Neural cell (in vitro differentiated cells): ENCODE results near the gene TTC29. TPM values are rescaled to one million over a fixed set of nuclear protein-coding genes. Genes with fewer than 3 reads are reported as not detected.

Experiments
- H2AFZ ChIP-seq: fragments of 200-600, 300-800 bp; sonication (generic), shearing (Covaris generic); 2 replicates; pipeline ENCODE4 v1.6.0; 2014; ENCODE audit warnings: low read depth, mild to moderate bottlenecking, antibody characterized with exemption, low read length, moderate library complexity
- H3F3A ChIP-seq: fragments of 200-600 bp; shearing (Covaris generic); 2 replicates; pipeline ENCODE4 v1.6.1; 2016; ENCODE audit warnings: mild to moderate bottlenecking, moderate library complexity, mixed read lengths, antibody characterized with exemption, low read length; ENCODE audit not compliant: insufficient read depth, poor library complexity, severe bottlenecking
- H3K27ac ChIP-seq: fragments of 200-600, 300-800 bp; sonication (generic), shearing (Covaris generic); 2 replicates; pipeline ENCODE4 v1.5.1; 2014; ENCODE audit warnings: mild to moderate bottlenecking, low read length, moderate library complexity
- H3K27me3 ChIP-seq: fragments of 300-800, 200-600 bp; sonication (generic), shearing (Covaris generic); 2 replicates; pipeline ENCODE4 v1.6.0; 2014; ENCODE audit warnings: mild to moderate bottlenecking, low read depth, low read length, moderate library complexity; ENCODE audit not compliant: insufficient read depth
- H3K36me3 ChIP-seq: fragments of 300-800, 200-600 bp; sonication (generic), shearing (Covaris generic); 2 replicates; pipeline ENCODE4 v1.5.1; 2014; ENCODE audit warnings: mild to moderate bottlenecking, antibody characterized with exemption, low read length, moderate library complexity; ENCODE audit not compliant: insufficient read depth
- H3K4me2 ChIP-seq: fragments of 300-800, 200-600 bp; sonication (generic), shearing (Covaris generic); 2 replicates; pipeline ENCODE4 v1.6.0; 2014; ENCODE audit warnings: mild to moderate bottlenecking, low read length
- H3K4me3 ChIP-seq: fragments of 300-800, 200-600 bp; sonication (generic), shearing (Covaris generic); 2 replicates; pipeline ENCODE4 v1.5.1; 2014; ENCODE audit warnings: mild to moderate bottlenecking, low read length, moderate library complexity
- H3K79me2 ChIP-seq: fragments of 200-600 bp; shearing (Covaris generic); replicated peaks from 2 replicates; pipeline ENCODE4 v1.6.0; 2014; ENCODE audit warnings: mild to moderate bottlenecking, low read length, moderate library complexity; ENCODE audit not compliant: insufficient read depth
- H3K9ac ChIP-seq: fragments of 300-800, 200-600 bp; sonication (generic), shearing (Covaris generic); 2 replicates; pipeline ENCODE4 v1.6.1; 2016; ENCODE audit warnings: mild to moderate bottlenecking, low read length, mixed read lengths
- H3K9me2 ChIP-seq: fragments of 200-600 bp; shearing (Covaris generic); 2 replicates; pipeline ENCODE4 v1.6.1; 2016; ENCODE audit warnings: mild to moderate bottlenecking, low read length, mixed read lengths; ENCODE audit not compliant: insufficient read depth
- H3K9me3 ChIP-seq: fragments of 200-600, 300-800 bp; sonication (generic), shearing (Covaris generic); 2 replicates; pipeline ENCODE4 v1.6.1; 2016; ENCODE audit warnings: mild to moderate bottlenecking, mixed run types, low read length, moderate library complexity, mixed read lengths
- H4K20me1 ChIP-seq: fragments of 200-600 bp; shearing (Covaris generic); 2 replicates; pipeline ENCODE4 v1.6.1; 2016; ENCODE audit warnings: mild to moderate bottlenecking, mixed run types; ENCODE audit not compliant: insufficient read depth
- EZH2 ChIP-seq: fragments of 200-600, 300-800 bp; shearing (Covaris generic), sonication (generic); IDR thresholded peaks from 2 replicates; pipeline ENCODE4 v1.6.1; 2014; ENCODE audit warnings: antibody characterized with exemption, low read length, borderline replicate concordance, mild to moderate bottlenecking; ENCODE audit not compliant: insufficient read depth, poor library complexity, severe bottlenecking
- MXI1 ChIP-seq: fragments of 450-650 bp; conservative IDR thresholded peaks from 2 replicates; pipeline ENCODE4 v1.6.1; 2014; ENCODE audit warnings: antibody characterized with exemption, mild to moderate bottlenecking; ENCODE audit not compliant: poor library complexity, severe bottlenecking
- POLR2AphosphoS5 ChIP-seq: IDR thresholded peaks from 2 replicates; pipeline ENCODE4 v1.6.1; 2012
- RAD21 ChIP-seq: fragments of 450-650 bp; conservative IDR thresholded peaks from 2 replicates; pipeline ENCODE4 v1.6.1; 2014; ENCODE audit warnings: antibody characterized with exemption, mild to moderate bottlenecking, moderate library complexity
- REST ChIP-seq: IDR thresholded peaks from 2 replicates; pipeline ENCODE4 v1.6.1; 2012; ENCODE audit warnings: borderline replicate concordance
- SMC3 ChIP-seq: fragments of 450-650 bp; conservative IDR thresholded peaks from 2 replicates; pipeline ENCODE4 v1.6.1; 2014; ENCODE audit warnings: antibody characterized with exemption, mild to moderate bottlenecking, moderate library complexity; ENCODE audit not compliant: poor library complexity
- TAF1 ChIP-seq: IDR thresholded peaks from 2 replicates; pipeline ENCODE4 v1.6.1; 2012; ENCODE audit warnings: low read depth
- polyA plus RNA-seq: library from polyadenylated mRNA; depleted of rRNA; stranded (reverse); fragments of >200 nt; gene quantifications from 2 replicates; pipeline ENCODE4 v1.2.3, GENCODE V29; 2014
- TF ChIP-seq, protein P1 (sequence below): fragments of 450-650 bp; IDR thresholded peaks from 2 replicates; pipeline ENCODE4 v1.5.1; 2014; ENCODE audit warnings: antibody characterized with exemption, mild to moderate bottlenecking, moderate library complexity; ENCODE audit not compliant: poor library complexity, severe bottlenecking

TTC29 gene
- polyA plus RNA-seq, 1 donor from 2014 or later, result not detected

GRCh38 chr4:146842876-146843275 is 102.8 kb downstream of the TTC29 start:
- Histone ChIP-seq H3K4me3 (no peak overlapping the region), H3K27me3 (no peaks in the 10 kb centered on the region), H3K9me3 (no peaks in the 10 kb centered on the region), H2AFZ (no peak overlapping the region), H3K9me2 (no peaks in the 10 kb centered on the region), H3F3A (no peaks in the 10 kb centered on the region), H3K36me3 (no peaks in the 10 kb centered on the region), H3K79me2 (no peaks in the 10 kb centered on the region), H4K20me1 (no peaks in the 10 kb centered on the region), H3K4me2 (no peak overlapping the region), H3K27ac (no peak overlapping the region), H3K9ac (no peak overlapping the region)
- TF ChIP-seq SMC3, result no peak
- no peak for TF ChIP-seq TAF1
- no peak for TF ChIP-seq EZH2
- no peak for TF ChIP-seq RAD21
- TF ChIP-seq REST, result no peak
- no peak for TF ChIP-seq POLR2AphosphoS5
- TF ChIP-seq, protein P1, sequence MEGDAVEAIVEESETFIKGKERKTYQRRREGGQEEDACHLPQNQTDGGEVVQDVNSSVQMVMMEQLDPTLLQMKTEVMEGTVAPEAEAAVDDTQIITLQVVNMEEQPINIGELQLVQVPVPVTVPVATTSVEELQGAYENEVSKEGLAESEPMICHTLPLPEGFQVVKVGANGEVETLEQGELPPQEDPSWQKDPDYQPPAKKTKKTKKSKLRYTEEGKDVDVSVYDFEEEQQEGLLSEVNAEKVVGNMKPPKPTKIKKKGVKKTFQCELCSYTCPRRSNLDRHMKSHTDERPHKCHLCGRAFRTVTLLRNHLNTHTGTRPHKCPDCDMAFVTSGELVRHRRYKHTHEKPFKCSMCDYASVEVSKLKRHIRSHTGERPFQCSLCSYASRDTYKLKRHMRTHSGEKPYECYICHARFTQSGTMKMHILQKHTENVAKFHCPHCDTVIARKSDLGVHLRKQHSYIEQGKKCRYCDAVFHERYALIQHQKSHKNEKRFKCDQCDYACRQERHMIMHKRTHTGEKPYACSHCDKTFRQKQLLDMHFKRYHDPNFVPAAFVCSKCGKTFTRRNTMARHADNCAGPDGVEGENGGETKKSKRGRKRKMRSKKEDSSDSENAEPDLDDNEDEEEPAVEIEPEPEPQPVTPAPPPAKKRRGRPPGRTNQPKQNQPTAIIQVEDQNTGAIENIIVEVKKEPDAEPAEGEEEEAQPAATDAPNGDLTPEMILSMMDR, result no peak

DNA sequence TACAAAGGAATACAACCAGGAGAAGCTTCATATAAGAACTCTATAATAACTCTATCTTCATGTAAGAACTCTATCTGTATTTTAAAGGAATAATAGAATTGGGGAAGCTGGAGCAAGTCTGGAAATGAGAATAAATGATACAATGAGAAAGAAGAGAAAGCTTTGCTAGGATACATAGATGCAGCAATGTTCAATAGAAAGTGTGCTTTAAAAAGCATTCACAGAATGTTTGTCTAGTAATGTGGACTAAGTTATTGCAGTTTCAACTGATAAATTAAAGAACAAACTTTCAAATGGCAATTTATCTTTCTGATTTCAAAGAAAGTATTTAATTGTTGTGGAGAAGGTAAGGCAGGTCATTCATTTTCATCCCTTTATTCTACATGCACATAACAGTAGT is 104.9 kb downstream of the TTC29 start:
- TF ChIP-seq, protein P1, result no peak
- TF ChIP-seq MXI1 (no peak), POLR2AphosphoS5 (no peak), TAF1 (no peak), RAD21 (no peak), SMC3 (no peak), EZH2 (no peak)
- no peak overlapping the region for H2AFZ ChIP-seq
- H3F3A ChIP-seq, result no peaks in the 10 kb centered on the region
- no peak overlapping the region for H3K4me3 ChIP-seq
- H3K9ac ChIP-seq, result no peak overlapping the region
- H3K9me3 ChIP-seq, result no peaks in the 10 kb centered on the region
- no peaks in the 10 kb centered on the region for H3K79me2 ChIP-seq
- no peaks in the 10 kb centered on the region for H3K36me3 ChIP-seq
- no peak overlapping the region for H3K4me2 ChIP-seq
- H3K27ac ChIP-seq, result no peak overlapping the region
- H3K9me2 ChIP-seq, result no peaks in the 10 kb centered on the region
- no peaks in the 10 kb centered on the region for H3K27me3 ChIP-seq
- H4K20me1 ChIP-seq, result no peaks in the 10 kb centered on the region
